SK-N-SH treated with all-trans-retinoic acid at 6 μM for 48 hours (cell line): Measurements from ENCODE around the gene ACLY.

Experiments
- CSRNP3 ChIP-seq: fragments of 250-450 bp; sonication (Bioruptor Pico); IDR thresholded peaks from 2 replicates; pipeline ENCODE4 v1.5.1; 2021; ENCODE audit warnings: mild to moderate bottlenecking, moderate library complexity
- ESRRG ChIP-seq: fragments of 250-450 bp; sonication (Bioruptor Pico); IDR thresholded peaks from 2 replicates; pipeline ENCODE4 v1.6.1; 2021; ENCODE audit warnings: mild to moderate bottlenecking
- PATZ1 ChIP-seq: fragments of 250-450 bp; sonication (Bioruptor Pico); IDR thresholded peaks from 2 replicates; pipeline ENCODE4 v1.8.0; 2020; ENCODE audit warnings: mild to moderate bottlenecking, moderate library complexity, borderline replicate concordance
- POU6F1 ChIP-seq: fragments of 250-450 bp; sonication (Bioruptor Pico); IDR thresholded peaks from 2 replicates; pipeline ENCODE4 v1.8.0; 2021; ENCODE audit warnings: low read depth, mild to moderate bottlenecking, moderate library complexity, borderline replicate concordance
- SNAI2 ChIP-seq: fragments of 250-450 bp; sonication (Bioruptor Pico); IDR thresholded peaks from 2 replicates; pipeline ENCODE4 v1.5.0; 2020; ENCODE audit warnings: mild to moderate bottlenecking, moderate library complexity
- TOX ChIP-seq: fragments of 250-450 bp; sonication (Bioruptor Pico); IDR thresholded peaks from 2 replicates; pipeline ENCODE4 v1.8.0; 2021; ENCODE audit warnings: mild to moderate bottlenecking, moderate library complexity, borderline replicate concordance

GRCh38 chr17:41907633-41908539 lies 10.9 kb downstream of the ACLY start:
- no peak for TF ChIP-seq TOX (CRISPR knock-in tag)
- no peak for TF ChIP-seq POU6F1 (CRISPR knock-in tag)
- TF ChIP-seq SNAI2 (CRISPR knock-in tag) = peak; percentile 55; the same call in 1 of the 2 replicates
- TF ChIP-seq CSRNP3 (CRISPR knock-in tag) = no peak
- TF ChIP-seq PATZ1 (CRISPR knock-in tag) = no peak
- TF ChIP-seq ESRRG (CRISPR knock-in tag) = no peak
